ENCODE results near the gene CELSR1.

GRCh38 chr22:46350121-46350520 lies 187.3 kb downstream of the CELSR1 start:
- no peak for TF ChIP-seq EZH2 (IDR thresholded peaks at IDR 0.05; ENCODE audit: insufficient read depth, low read length)
- no peak for TF ChIP-seq CTCF (IDR thresholded peaks at IDR 0.05; ENCODE audit: insufficient read depth, low read depth, low read length)
